Measurements from ENCODE around the gene AP1M1. TPM values are rescaled to one million over a fixed set of nuclear protein-coding genes. Genes with fewer than 3 reads are reported as not detected.

Gene AP1M1
- total RNA-seq, 1 experiment from 2014 or later: 27.7 TPM

DNA sequence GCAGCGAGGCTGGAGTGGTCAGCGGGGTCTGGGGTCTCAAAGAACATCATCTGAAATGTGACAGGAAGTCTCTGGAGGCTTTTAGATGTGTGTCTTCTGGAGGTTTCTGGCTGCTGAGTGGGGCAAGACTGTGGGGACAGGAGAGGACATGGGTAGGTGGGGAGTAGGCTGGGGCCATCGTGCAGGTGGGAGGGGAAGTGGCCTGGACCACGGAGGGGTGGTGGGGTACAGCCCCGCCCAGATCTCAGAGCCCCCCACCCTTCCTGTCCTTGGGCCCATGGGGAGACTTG is 6.2 kb downstream of the AP1M1 start:
- H3K27ac Mint-ChIP-seq: no peak overlapping the region
- H3K4me1 Mint-ChIP-seq: peaks cover under 1% of the 10 kb centered on the region; the same call in 1 of the 2 replicates
- H3K9me3 Mint-ChIP-seq: no peaks in the 10 kb centered on the region
- CTCF ChIA-PET: no interaction called here
- ATAC-seq (no peak), DNase-seq (ENCODE audit: low spot score) (no peak)
- POLR2A ChIA-PET: no interaction called here
- no peaks in the 10 kb centered on the region for H3K27me3 Mint-ChIP-seq (ENCODE audit: low read depth)
- TF ChIP-seq PRRX2 (CRISPR knock-in tag; IDR thresholded peaks at IDR 0.05) (no peak), ZBTB21 (CRISPR knock-in tag; IDR thresholded peaks at IDR 0.05; ENCODE audit: borderline replicate concordance) (no peak), GRHL2 (CRISPR knock-in tag; IDR thresholded peaks at IDR 0.05; ENCODE audit: insufficient replicate concordance, severe bottlenecking) (no peak), TCF7 (CRISPR knock-in tag; IDR thresholded peaks at IDR 0.05; ENCODE audit: low read depth) (no peak), CBFB (CRISPR knock-in tag; IDR thresholded peaks at IDR 0.05; ENCODE audit: low read depth) (no peak), ZNF263 (CRISPR knock-in tag; IDR thresholded peaks at IDR 0.05; ENCODE audit: low read depth) (no peak), OVOL2 (CRISPR knock-in tag; IDR thresholded peaks at IDR 0.05; ENCODE audit: borderline replicate concordance) (no peak)
- TF ChIP-seq, protein P1, sequence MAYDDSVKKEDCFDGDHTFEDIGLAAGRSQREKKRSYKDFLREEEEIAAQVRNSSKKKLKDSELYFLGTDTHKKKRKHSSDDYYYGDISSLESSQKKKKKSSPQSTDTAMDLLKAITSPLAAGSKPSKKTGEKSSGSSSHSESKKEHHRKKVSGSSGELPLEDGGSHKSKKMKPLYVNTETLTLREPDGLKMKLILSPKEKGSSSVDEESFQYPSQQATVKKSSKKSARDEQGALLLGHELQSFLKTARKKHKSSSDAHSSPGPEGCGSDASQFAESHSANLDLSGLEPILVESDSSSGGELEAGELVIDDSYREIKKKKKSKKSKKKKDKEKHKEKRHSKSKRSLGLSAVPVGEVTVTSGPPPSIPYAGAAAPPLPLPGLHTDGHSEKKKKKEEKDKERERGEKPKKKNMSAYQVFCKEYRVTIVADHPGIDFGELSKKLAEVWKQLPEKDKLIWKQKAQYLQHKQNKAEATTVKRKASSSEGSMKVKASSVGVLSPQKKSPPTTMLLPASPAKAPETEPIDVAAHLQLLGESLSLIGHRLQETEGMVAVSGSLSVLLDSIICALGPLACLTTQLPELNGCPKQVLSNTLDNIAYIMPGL (CRISPR knock-in tag; IDR thresholded peaks at IDR 0.05): no peak
- TF ChIP-seq, protein P2, sequence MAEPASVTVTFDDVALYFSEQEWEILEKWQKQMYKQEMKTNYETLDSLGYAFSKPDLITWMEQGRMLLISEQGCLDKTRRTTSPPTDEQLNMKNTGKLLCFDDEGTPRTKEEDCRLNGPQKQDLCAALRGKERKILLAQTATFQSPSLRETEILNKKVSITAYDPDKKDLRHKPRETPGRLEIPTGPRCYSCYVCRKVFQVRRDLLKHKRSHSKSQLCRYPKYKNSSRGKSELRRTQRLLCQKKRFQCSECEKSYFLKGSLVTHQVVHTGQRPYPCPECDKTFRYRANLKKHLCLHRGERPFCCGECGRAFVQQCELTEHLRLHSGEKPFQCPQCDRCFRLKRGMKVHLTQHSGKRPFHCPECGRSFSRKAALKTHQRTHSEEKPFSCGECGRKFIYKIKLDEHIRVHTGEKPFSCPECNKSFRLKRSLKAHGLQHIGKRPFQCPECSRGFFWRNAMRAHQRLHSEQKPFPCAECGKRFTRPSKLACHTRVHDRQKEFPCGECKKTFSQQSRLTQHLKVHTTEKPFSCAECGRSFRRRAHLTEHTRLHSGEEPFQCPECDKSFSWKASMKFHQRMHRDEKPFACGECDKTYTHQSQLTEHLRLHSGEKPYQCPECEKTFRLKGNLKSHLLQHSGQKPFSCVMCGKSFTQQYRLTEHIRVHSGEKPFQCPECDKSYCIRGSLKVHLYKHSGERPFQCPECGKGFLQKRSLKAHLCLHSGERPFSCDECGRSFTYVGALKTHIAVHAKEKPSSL (CRISPR knock-in tag; conservative IDR thresholded peaks at IDR 0.05): no peak
- TF ChIP-seq, protein P3, sequence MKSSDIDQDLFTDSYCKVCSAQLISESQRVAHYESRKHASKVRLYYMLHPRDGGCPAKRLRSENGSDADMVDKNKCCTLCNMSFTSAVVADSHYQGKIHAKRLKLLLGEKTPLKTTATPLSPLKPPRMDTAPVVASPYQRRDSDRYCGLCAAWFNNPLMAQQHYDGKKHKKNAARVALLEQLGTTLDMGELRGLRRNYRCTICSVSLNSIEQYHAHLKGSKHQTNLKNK (CRISPR knock-in tag; IDR thresholded peaks at IDR 0.05): no peak
- TF ChIP-seq, protein P4, sequence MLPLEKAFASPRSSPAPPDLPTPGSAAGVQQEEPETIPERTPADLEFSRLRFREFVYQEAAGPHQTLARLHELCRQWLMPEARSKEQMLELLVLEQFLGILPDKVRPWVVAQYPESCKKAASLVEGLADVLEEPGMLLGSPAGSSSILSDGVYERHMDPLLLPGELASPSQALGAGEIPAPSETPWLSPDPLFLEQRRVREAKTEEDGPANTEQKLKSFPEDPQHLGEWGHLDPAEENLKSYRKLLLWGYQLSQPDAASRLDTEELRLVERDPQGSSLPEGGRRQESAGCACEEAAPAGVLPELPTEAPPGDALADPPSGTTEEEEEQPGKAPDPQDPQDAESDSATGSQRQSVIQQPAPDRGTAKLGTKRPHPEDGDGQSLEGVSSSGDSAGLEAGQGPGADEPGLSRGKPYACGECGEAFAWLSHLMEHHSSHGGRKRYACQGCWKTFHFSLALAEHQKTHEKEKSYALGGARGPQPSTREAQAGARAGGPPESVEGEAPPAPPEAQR (CRISPR knock-in tag; IDR thresholded peaks at IDR 0.05): no peak
- TF ChIP-seq, protein P5, sequence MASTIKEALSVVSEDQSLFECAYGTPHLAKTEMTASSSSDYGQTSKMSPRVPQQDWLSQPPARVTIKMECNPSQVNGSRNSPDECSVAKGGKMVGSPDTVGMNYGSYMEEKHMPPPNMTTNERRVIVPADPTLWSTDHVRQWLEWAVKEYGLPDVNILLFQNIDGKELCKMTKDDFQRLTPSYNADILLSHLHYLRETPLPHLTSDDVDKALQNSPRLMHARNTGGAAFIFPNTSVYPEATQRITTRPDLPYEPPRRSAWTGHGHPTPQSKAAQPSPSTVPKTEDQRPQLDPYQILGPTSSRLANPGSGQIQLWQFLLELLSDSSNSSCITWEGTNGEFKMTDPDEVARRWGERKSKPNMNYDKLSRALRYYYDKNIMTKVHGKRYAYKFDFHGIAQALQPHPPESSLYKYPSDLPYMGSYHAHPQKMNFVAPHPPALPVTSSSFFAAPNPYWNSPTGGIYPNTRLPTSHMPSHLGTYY (CRISPR knock-in tag; IDR thresholded peaks at IDR 0.05): no peak
- TF ChIP-seq, protein P6, sequence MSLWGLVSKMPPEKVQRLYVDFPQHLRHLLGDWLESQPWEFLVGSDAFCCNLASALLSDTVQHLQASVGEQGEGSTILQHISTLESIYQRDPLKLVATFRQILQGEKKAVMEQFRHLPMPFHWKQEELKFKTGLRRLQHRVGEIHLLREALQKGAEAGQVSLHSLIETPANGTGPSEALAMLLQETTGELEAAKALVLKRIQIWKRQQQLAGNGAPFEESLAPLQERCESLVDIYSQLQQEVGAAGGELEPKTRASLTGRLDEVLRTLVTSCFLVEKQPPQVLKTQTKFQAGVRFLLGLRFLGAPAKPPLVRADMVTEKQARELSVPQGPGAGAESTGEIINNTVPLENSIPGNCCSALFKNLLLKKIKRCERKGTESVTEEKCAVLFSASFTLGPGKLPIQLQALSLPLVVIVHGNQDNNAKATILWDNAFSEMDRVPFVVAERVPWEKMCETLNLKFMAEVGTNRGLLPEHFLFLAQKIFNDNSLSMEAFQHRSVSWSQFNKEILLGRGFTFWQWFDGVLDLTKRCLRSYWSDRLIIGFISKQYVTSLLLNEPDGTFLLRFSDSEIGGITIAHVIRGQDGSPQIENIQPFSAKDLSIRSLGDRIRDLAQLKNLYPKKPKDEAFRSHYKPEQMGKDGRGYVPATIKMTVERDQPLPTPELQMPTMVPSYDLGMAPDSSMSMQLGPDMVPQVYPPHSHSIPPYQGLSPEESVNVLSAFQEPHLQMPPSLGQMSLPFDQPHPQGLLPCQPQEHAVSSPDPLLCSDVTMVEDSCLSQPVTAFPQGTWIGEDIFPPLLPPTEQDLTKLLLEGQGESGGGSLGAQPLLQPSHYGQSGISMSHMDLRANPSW (CRISPR knock-in tag; conservative IDR thresholded peaks at IDR 0.05; ENCODE audit: low read depth): no peak
- TF ChIP-seq, protein P7, sequence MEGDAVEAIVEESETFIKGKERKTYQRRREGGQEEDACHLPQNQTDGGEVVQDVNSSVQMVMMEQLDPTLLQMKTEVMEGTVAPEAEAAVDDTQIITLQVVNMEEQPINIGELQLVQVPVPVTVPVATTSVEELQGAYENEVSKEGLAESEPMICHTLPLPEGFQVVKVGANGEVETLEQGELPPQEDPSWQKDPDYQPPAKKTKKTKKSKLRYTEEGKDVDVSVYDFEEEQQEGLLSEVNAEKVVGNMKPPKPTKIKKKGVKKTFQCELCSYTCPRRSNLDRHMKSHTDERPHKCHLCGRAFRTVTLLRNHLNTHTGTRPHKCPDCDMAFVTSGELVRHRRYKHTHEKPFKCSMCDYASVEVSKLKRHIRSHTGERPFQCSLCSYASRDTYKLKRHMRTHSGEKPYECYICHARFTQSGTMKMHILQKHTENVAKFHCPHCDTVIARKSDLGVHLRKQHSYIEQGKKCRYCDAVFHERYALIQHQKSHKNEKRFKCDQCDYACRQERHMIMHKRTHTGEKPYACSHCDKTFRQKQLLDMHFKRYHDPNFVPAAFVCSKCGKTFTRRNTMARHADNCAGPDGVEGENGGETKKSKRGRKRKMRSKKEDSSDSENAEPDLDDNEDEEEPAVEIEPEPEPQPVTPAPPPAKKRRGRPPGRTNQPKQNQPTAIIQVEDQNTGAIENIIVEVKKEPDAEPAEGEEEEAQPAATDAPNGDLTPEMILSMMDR (IDR thresholded peaks at IDR 0.05): no peak
- TF ChIP-seq, protein P8, sequence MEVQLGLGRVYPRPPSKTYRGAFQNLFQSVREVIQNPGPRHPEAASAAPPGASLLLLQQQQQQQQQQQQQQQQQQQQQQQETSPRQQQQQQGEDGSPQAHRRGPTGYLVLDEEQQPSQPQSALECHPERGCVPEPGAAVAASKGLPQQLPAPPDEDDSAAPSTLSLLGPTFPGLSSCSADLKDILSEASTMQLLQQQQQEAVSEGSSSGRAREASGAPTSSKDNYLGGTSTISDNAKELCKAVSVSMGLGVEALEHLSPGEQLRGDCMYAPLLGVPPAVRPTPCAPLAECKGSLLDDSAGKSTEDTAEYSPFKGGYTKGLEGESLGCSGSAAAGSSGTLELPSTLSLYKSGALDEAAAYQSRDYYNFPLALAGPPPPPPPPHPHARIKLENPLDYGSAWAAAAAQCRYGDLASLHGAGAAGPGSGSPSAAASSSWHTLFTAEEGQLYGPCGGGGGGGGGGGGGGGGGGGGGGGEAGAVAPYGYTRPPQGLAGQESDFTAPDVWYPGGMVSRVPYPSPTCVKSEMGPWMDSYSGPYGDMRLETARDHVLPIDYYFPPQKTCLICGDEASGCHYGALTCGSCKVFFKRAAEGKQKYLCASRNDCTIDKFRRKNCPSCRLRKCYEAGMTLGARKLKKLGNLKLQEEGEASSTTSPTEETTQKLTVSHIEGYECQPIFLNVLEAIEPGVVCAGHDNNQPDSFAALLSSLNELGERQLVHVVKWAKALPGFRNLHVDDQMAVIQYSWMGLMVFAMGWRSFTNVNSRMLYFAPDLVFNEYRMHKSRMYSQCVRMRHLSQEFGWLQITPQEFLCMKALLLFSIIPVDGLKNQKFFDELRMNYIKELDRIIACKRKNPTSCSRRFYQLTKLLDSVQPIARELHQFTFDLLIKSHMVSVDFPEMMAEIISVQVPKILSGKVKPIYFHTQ (CRISPR knock-in tag; IDR thresholded peaks at IDR 0.05): no peak
- TF ChIP-seq, protein P9, sequence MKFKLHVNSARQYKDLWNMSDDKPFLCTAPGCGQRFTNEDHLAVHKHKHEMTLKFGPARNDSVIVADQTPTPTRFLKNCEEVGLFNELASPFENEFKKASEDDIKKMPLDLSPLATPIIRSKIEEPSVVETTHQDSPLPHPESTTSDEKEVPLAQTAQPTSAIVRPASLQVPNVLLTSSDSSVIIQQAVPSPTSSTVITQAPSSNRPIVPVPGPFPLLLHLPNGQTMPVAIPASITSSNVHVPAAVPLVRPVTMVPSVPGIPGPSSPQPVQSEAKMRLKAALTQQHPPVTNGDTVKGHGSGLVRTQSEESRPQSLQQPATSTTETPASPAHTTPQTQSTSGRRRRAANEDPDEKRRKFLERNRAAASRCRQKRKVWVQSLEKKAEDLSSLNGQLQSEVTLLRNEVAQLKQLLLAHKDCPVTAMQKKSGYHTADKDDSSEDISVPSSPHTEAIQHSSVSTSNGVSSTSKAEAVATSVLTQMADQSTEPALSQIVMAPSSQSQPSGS (CRISPR knock-in tag; IDR thresholded peaks at IDR 0.05; ENCODE audit: borderline replicate concordance, low read depth): no peak
- no peak overlapping the region for H3K4me3 Mint-ChIP-seq
- H3K36me3 Mint-ChIP-seq: no peaks in the 10 kb centered on the region
